HG02642 (cell line): ENCODE data around the gene ARFIP1.

Experiments
- ATAC-seq: cut with Tn5 transposase; IDR thresholded peaks from one replicate; pipeline ENCODE4 v1.9.1; 2021; ENCODE audit warnings: mild to moderate bottlenecking; ENCODE audit not compliant: unreplicated experiment, poor library complexity

The ARFIP1 gene

DNA sequence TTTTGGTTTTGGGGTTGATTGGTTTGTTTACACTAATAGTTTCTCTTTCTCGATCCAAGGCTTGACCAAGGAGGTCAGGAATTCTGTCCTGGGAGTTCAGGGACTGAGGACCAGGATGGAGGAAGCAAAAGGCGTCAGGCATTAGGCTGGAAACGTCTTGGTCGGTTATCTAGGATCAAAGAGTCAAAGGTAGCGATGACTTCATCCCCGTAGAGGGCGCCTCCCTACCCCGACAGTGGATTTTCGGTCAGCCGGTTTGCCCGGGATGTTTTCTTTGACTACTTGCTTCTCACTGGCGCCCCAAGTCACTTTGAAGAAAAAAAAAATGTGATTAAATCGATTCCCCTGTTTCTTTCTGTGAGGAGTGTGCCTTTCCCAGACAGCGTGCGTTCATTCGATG is 155.4 kb downstream of the ARFIP1 start:
- no peak for ATAC-seq

DNA sequence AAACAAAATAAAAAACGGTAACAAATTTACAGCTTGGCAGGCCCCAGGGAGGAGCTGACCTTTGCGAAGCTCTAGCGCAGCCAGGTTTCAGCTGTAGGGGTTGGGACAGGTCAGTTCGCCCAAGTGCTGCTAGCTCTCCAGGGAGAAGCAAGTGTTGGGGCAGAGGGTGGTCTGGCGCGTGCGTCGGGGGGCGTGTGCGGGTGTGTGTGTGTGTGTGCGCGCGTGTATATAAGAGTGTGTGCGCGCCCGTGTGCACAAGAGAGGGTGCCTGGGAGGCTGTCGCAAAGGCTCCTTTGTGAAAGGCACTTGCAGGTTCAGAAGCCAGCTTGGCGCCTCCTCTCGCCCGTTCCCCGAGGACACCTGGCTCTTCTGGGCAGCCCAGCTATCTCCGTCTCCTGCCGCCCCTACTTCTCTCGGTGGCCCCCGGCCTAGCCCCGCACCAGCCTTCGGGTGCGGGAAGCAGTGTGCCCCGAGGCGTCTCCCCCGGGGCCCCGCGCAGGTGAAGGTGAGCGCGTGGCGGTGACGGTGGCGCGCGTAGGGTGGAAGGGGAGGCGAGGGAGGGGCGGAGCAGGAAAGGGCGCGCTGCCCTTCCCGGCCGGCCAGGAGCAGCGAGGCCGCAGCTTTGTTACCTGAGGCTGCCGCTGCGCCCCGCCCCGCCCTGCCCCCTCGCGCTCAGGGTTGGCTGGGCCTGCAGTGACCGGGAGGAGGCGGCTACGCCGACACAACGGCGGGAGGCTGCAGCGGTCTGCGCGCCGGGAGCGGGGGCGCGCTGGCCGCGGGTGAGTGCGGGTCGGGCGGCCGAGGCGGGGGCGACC is 156.1 kb downstream of the ARFIP1 start, which contains the start of gene FHDC1:
FHDC1 (plus strand) TSS at position 693 of the 815 bp plus-strand sequence. CDS start 6,735 bp downstream, outside the sequence.
- ATAC-seq = no peak

DNA sequence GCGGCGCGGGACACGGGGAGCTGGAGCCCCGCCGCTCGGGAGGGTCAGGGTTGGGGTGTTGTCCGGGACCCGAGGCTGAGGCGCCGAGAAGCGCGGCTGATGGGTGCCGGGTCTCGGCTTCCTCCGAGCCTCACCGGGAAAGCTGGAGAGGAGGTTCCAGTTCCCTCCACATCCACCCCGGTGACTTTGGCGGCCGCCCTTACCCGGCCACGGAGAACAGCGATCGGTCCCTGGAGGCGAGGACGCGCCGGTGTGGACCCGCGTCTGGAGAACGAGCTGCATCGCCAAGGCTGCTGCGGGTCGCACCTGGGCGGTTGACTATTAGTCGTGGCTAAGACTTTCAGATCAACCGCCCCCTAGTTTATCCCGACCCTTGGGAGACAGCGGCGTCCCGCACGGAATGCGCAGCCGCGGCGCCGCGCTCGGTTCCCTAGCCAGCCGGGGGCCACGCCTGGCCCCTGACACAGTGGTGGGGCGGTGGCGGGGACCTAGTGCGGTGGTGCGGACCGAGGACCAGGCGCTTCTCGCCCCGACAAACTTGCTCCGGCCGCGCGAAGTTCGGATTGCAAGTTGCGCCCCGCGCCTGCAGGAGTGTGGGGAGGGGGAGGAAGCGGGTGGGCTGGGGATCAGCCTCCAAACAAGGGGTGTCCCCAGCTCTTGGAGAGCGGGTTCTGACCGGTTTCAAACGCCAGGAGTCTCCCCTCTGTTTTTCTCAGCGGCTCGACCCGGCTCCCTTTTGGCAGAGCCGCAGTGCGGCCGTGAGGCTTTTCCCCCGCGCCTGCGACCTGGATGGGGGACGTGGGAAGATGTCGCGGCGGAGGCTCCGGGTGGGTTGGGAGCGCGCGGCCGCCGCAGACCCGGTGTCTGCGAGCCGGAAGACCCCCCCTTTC is 156.9 kb downstream of the ARFIP1 start:
- no peak for ATAC-seq

DNA sequence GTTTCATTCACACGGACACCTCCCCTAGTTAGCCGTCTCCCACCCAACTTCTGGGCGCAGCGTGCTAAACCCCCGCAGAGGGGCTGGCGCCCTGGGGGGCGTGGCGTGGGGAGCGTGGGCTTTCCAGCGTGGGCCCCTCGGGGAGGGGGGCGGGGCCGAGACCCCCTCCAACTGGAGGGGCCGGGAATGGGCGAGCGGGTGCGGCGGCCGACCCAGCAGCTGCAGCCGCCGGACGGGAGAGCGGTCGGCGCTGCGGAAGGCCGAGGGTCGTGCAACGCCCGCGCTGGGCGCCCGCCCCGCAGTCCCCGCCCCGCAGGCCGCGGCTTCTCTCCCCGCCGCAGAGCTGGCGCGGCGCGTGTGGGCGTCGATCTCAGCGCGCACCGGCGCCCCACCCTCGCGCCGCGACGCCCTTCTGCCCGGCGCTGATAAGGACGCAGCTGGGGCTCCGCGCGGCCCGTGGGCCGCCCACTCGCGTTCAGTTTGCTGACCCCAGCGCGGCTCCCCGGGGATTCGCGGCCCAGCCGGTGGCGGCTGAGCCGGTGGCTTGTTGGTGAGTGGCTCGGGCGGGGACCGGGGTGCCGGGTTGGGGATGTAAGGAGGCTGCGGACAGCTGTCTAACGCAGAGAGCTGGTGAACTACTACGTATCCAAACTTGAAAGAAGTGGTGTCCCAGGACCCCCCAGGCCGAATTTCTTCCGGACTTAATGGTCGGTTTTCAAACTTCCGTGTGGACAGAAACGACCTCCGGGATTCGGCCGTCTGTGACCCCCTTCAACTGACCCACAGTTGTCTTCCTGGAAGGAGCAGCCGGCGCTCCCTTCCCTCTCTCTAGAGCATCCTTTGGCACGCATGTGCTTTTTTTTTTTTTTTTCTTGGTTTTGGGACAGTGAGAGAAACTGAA is 157.8 kb downstream of the ARFIP1 start:
- ATAC-seq = peak; percentile 39

DNA sequence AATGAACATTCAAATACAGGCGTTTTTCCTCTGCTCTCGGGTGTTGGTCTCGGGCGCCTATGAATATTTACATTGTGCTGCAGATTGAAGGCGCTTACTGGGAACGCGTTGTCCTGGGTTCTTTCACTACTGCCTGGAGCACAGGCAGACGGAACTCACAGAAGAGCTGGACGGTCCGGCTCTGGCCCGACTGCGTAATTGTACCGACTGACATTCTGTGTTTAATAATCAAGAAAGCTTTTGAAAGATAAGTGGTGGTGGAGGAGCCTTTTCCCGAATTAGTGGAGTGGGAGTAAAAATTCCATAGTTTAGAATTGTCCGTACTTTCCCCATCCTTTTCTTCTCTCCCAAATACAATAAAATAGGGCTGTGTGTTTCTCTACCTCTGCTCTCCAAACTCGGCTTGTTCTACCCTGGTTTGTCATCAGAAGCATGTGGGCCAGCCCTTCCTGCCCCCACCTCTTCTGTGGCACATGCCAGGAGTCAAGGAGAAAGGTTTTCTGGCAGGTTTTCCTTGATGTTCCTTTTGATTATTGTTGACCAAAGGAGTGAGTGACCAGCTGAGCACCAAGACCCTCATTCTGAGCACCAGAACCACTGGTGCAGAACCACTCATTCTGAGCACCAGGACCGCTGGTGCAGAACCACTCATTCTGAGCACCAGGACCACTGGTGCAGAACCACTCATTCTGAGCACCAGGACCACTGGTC is 158.6 kb downstream of the ARFIP1 start:
- ATAC-seq = no peak

DNA sequence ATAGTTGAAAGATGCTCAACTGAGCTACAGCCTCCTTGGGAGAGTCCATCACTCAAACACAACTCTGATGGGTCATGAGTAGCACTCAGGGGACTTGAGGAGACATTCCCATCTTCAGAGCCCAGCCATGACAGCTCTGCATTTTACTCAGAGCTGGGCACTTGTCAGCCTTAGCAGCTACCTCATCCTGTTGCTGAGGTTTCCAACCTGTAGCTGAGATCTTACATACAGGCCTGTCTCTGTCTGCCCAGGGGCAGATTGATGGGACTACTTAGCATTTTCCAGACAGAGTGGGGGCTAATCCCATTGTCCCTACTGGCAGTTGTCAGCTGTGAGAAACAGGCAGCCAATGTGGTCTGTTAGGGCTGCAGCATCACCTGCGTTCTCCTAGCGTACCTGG is 159.9 kb downstream of the ARFIP1 start:
- no peak for ATAC-seq

DNA sequence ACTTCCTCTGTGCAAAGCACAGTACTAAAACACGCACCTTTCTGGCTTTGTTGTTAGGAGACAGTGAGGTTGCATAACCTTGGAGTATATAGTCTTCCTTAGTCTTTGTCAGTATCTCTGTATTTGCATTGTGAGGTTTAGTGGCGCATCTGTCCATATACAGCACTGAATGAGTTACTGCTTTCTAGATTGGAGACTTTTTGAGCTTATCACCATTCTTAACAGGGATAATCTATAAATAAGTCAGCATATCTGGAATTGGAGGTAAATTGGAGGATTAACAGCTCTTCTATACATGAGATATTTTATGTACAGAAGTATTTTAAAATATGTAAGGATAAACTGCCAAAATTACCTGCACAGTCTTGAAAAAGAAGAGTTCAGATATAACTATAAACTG is 160.7 kb downstream of the ARFIP1 start:
- ATAC-seq = no peak

DNA sequence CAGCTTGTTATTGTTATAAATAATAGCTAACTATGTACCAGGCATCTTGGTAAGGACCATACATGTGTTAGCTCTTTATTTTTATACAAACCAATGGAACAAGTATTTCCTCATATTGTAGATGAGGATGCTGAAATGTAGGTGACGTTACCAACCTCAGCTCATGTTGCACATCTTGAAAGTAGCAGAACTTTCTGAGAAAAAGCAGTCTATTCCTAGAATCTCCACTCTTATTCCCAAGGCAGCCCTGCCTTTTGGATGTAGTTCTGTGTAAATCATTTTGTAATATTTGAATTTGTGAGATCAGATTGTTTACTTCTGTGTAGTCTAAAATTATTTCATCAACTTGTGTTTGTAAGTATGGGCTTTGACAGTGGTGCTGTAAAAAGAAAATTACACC is 161.7 kb downstream of the ARFIP1 start:
- ATAC-seq = no peak

DNA sequence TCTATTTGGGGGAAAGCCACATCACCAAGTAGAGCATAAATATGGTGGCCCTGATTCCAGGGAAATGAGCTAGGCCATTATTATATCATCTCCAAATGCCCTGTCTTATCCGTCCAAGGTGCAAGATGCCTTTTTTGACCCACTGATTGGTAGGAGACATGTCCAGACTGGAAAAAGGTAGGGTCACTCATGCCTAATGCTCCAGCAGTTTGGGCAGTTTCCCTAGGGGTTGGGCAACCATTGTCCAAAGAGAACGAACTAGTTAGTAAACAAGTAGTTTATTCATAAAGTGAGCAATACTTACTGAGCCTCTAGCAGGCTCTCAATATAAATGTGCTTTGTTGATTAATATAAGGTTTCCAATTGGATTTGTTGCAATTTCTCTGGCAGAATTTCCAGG is 162.6 kb downstream of the ARFIP1 start:
- ATAC-seq = no peak

DNA sequence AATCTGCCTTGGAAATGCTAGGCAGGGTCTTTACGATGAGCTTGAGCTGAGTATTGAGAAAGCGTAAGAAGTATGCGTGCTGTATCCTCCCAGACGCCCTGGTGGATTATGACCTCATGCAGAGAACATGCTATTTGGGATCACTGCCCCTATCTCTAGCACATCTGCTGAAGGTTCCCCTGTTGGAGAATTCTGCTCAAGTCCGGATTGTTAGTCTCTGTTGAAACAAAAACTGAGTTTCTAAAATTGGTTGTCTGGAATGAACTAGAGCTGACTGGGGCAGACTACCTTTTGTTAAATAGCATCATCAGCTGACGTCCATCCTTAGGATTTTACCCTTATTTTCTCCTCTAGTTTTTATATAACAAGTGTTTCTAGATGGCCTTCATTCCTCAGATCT is 163.9 kb downstream of the ARFIP1 start:
- no peak for ATAC-seq

DNA sequence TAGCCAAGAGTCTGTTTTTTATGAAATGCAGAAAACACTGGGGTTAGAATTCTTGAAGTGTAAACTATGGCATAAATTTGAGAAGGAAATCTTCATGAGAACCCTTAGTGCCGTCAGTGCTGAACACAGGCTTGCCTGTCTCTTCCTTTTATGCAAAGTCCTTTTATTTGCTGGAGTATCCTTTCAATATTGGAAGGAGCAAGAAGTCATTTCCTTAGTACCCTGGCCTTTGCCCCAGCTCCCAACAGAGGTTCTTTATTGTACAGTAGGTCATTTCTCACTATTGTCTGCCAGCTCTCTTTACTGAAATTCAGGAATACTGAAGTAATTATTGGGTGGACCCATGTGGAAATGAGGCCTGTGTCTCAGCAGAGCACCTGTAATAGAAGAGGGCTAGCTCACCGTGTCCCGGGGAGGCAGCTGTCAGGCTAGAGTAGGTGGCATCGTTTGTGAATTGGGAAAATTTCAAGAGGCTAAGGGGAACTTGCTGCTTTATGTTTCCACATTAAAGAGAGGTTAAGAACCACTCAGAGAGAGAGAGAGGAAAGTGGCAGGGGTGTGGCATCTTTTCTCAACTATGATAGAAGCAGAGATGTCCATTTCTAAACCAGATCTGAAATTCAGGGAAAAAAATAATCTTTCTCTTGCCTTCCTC is 165.0 kb downstream of the ARFIP1 start:
- ATAC-seq = no peak

DNA sequence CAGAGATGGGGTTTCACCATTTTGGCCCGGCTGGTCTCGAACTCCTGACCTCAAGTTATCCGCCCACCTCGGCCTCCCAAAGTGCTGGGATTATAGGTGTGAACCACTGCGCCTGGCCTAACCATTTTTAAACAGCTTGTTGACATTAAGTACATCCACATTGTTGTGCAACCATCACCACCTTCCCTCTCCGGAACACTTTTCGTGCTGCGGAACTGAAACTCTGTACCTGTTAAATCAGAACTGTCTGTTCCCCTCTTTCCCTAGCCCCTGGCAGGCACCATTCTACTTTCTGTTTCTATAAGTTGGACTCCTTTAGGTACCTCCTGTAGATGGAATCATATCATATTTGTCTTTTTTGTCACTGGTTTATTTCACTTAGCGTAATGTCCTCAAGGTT is 165.9 kb downstream of the ARFIP1 start:
- ATAC-seq = no peak

DNA sequence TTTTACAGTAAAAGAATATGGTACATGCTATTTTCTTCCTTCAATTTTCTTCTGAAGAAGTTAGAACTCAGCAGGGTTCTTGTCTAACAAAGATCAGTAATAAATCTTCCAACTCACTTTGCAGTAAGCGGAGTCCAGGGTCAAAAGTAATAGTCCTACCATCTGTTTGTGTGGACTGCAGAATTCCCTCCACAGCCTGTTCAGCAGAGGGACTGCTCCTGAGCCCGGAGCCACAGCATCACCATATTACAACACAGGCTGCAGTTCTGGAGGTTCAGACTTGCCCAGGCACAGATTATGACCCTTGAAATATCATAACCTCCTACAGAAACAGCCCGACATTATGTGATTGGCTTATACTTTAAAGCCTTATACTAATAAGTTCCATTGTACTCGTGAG is 166.7 kb downstream of the ARFIP1 start:
- no peak for ATAC-seq

DNA sequence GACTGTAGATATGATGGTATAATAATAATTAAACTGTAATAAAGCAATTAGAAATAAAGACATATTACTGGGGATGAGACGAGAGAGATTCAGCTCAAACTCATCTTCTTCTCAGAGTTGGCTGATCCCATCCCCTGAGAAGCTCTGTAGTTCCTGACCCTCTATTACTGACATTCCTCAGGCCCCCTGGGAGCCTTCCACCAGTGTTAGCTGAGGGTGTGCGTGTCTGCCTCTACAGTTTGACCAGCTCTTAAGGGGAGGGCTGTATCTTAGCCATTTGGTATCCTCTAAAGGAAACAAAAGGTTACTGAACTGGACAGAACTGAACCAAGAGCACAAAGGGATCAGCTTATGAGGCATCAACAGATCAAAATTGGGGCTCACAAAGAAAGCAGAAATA is 167.6 kb downstream of the ARFIP1 start:
- ATAC-seq = no peak

DNA sequence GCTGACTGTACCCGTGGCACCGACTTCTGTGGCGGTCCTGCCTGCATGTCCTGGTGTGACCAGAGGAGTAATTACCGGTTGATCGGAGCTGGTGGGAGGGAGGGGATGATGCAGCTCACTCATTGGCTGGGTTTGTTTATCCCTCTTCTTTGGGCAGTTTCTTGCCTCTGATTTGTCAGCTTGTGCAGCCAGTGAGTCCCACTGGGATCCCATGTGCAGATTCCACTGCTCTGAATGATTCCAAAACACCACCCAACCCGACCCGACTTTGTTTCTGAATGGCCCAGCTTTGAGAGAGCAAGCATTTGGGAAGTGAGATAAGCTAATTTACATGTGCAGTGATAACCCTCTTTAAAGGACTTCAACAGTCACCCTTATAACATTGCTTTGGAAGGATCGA is 170.2 kb downstream of the ARFIP1 start:
- ATAC-seq = no peak

DNA sequence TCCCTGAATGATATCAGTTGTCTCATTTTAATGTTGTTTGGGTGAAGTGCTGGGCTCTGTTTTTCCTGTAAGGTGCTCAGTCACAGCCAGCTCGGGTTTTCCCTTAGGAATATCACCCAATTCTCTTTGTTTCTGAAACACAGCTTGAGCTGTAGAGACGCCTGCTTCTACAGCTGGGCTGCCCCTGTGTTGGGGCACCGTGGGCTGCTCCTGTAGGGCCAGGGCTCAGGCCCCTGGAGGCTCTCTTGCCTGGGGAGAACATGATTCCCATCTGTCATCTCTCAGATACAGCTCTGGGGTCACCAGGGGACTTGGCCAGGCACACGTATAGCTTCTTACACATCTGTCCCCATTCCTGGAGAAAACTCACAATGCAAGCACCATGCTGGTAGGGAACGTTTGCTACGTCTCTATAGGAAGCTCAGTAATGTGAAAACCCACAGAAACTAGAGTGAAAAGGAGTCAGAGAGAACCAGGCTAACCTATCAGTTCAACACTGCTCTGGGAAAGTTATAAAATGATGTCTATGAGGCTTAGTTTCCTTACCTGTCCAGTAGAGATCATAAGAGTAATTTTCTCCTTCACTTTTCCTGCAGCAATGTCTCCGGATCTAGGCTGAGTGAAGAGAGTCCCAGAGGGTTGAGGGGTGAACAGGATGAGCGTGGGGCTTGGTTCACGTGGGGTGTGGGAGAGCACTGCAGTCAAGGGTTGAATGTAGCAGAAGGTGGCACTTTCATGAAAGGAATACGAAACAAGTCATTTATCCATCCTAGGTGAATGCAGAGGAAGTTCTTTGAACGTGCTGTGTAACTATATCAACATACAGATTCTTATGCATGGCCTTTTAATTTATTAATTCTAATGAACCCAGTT is 170.9 kb downstream of the ARFIP1 start:
- no peak for ATAC-seq

DNA sequence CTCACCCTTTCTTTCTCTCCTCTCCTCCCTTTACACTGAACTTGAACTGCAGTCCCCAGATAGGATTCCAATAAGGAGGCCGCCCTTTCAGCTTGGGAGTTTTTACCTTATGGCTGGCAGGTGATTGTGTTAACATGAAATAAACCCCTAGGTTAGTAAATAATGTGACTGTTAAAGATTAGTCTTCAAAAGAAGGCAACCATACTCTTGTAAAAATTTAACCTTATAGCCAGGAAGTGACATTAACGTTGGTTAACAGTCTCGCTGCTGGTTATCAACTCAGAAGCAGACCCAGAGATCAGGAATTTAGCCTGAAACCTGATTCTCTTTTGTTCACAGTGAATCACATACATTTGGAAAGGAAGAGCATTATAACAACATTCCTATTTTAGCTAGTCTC is 171.6 kb downstream of the ARFIP1 start:
- ATAC-seq = no peak

DNA sequence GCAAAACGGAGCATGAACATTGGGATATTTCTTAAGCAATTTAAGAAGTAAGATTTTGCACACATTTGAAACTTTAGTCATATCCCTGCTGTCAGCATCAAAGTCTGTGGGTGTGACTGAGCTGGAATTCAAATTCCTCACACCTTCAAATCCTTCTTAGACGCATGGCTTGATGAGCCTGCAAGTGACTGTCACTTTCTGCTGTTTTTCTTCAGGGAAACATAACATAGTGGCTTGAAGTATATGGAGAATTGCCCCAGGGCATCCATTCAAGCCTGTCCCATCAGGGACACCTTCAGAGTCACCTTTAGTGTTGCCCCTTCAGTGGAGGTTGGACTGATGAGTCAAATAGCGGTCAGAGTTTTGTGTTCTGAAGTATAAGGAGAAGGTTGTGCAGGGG is 173.8 kb downstream of the ARFIP1 start:
- ATAC-seq = no peak
